ENCODE results near the gene ACSM4. TPM values are rescaled to one million over a fixed set of nuclear protein-coding genes. Genes with fewer than 3 reads are reported as not detected.

Gene ACSM4
- total and polyA plus RNA-seq, 2 donors (not counting 1 experiment from before 2014, with no cell fraction given): not detected

DNA sequence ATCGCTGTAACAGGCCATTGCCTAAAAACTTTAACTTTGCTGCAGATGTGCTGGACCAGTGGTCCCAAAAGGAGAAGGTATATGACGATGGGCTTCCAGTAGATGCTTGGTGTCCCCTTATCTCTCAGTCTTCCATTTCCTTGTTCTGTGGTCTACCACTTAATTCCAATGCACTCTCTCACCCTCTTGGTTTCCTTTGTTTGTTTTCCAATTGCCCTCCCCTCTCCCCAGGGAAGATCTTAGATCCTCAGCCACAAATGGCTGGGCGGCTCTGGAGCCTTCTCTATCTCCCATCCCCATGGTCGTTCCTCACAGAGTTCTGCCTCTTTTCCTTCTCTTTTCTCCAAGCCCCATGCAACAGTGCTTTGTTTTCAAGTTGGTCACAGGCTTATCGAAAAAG, 584 bp downstream of the ACSM4 start:
- 75% methylated on average over 2 of the region's 5 CpGs for WGBS (ENCODE audit: insufficient coverage)
- ATAC-seq (ENCODE audit: low read depth): no peak
- Histone ChIP-seq H3K4me1 (ENCODE audit: control insufficient read depth in 2 of 2, insufficient read depth in 2 of 2, low read length in 2 of 2) (no peaks in the 10 kb centered on the region), H3K79me2 (ENCODE audit: control insufficient read depth, insufficient read depth, low read length) (no peaks in the 10 kb centered on the region), H3K36me3 (replicated peaks in 1 of 2; ENCODE audit: control extremely low read depth in 1 of 2, control insufficient read depth in 1 of 2, extremely low read depth in 1 of 2, insufficient read depth in 2 of 2, low read length in 1 of 2) (no peaks in the 10 kb centered on the region), H3K27me3 (replicated peaks in 1 of 4; ENCODE audit: control extremely low read depth in 1 of 4, control insufficient read depth in 3 of 4, insufficient read depth in 4 of 4, low read length in 3 of 4) (peaks cover 0 to 3% (median 0%) of the 10 kb centered on the region in 4 experiments), H3K4me3 (ENCODE audit: control extremely low read depth in 1 of 5, extremely low read depth in 1 of 5, insufficient read depth in 1 of 5, low read depth in 2 of 5, low read length in 4 of 5) (no peak overlapping the region), H3K27ac (ENCODE audit: low read length in 2 of 2) (no peak overlapping the region), H3K4me2 (replicated peaks; ENCODE audit: low read depth, low read length, poor library complexity, severe bottlenecking) (no peak overlapping the region), H2AFZ (ENCODE audit: insufficient read depth, low read depth, low read length, poor library complexity, severe bottlenecking) (no peak overlapping the region), H3K9ac (ENCODE audit: low read length) (no peak overlapping the region), H3K9me3 (ENCODE audit: control extremely low read depth in 1 of 3, control insufficient read depth in 2 of 3, insufficient read depth in 1 of 3, low read length in 2 of 3) (no peaks in the 10 kb centered on the region), H4K20me1 (ENCODE audit: control insufficient read depth, insufficient read depth, low read length, poor library complexity, severe bottlenecking) (no peaks in the 10 kb centered on the region)
- no peak for DNase-seq
- Mint-ChIP-seq H3K9me3 (ENCODE audit: insufficient read depth) (no peaks in the 10 kb centered on the region), H3K4me1 (no peaks in the 10 kb centered on the region), H3K27me3 (peaks cover 30% of the 10 kb centered on the region), H3K27ac (no peak overlapping the region), H3K4me3 (no peak overlapping the region)
- ChIA-PET CTCF (no interaction called here), POLR2A (no interaction called here)
- intact Hi-C loops (cut with micrococcal nuclease): no loop called here
- TF ChIP-seq, protein P1, sequence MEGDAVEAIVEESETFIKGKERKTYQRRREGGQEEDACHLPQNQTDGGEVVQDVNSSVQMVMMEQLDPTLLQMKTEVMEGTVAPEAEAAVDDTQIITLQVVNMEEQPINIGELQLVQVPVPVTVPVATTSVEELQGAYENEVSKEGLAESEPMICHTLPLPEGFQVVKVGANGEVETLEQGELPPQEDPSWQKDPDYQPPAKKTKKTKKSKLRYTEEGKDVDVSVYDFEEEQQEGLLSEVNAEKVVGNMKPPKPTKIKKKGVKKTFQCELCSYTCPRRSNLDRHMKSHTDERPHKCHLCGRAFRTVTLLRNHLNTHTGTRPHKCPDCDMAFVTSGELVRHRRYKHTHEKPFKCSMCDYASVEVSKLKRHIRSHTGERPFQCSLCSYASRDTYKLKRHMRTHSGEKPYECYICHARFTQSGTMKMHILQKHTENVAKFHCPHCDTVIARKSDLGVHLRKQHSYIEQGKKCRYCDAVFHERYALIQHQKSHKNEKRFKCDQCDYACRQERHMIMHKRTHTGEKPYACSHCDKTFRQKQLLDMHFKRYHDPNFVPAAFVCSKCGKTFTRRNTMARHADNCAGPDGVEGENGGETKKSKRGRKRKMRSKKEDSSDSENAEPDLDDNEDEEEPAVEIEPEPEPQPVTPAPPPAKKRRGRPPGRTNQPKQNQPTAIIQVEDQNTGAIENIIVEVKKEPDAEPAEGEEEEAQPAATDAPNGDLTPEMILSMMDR (IDR thresholded peaks at IDR 0.05): no peak

DNA sequence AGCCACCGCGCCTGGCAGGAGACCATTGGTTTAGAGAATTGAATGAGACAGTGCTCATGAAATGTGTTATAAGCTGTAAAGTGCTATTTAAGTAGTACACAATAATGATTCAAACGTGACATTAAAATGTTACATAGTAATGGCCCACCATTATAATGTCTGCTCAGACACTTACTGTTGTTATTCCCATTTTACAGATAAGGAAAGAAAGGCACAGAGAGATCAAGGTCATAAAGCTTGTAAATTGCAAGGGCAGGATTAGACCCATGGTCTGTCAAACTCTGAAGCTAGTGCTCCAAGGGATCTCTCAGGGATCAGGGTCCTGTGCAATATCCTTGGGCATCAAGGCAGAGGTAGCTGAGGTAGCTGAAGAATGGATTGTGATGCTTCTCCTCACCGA, 6.2 kb downstream of the ACSM4 start:
- no peak for ATAC-seq (ENCODE audit: low read depth)
- Histone ChIP-seq H3K9me3 (ENCODE audit: control extremely low read depth in 1 of 3, control insufficient read depth in 2 of 3, insufficient read depth in 1 of 3, low read length in 2 of 3) (no peaks in the 10 kb centered on the region), H3K4me2 (replicated peaks; ENCODE audit: low read depth, low read length, poor library complexity, severe bottlenecking) (no peak overlapping the region), H3K4me3 (ENCODE audit: control extremely low read depth in 1 of 5, extremely low read depth in 1 of 5, insufficient read depth in 1 of 5, low read depth in 2 of 5, low read length in 4 of 5) (no peak overlapping the region), H3K79me2 (ENCODE audit: control insufficient read depth, insufficient read depth, low read length) (no peaks in the 10 kb centered on the region), H3K27ac (ENCODE audit: low read length in 2 of 2) (no peak overlapping the region), H3K9ac (ENCODE audit: low read length) (no peak overlapping the region), H4K20me1 (ENCODE audit: control insufficient read depth, insufficient read depth, low read length, poor library complexity, severe bottlenecking) (no peaks in the 10 kb centered on the region), H3K4me1 (ENCODE audit: control insufficient read depth in 2 of 2, insufficient read depth in 2 of 2, low read length in 2 of 2) (no peaks in the 10 kb centered on the region), H3K36me3 (replicated peaks in 1 of 2; ENCODE audit: control extremely low read depth in 1 of 2, control insufficient read depth in 1 of 2, extremely low read depth in 1 of 2, insufficient read depth in 2 of 2, low read length in 1 of 2) (no peaks in the 10 kb centered on the region), H3K27me3 (replicated peaks in 1 of 4; ENCODE audit: control extremely low read depth in 1 of 4, control insufficient read depth in 3 of 4, insufficient read depth in 4 of 4, low read length in 3 of 4) (peaks cover 0 to 7% (median 0%) of the 10 kb centered on the region in 4 experiments), H2AFZ (ENCODE audit: insufficient read depth, low read depth, low read length, poor library complexity, severe bottlenecking) (no peak overlapping the region)
- ChIA-PET CTCF (no interaction called here), POLR2A (no interaction called here)
- WGBS (ENCODE audit: insufficient coverage): 89% methylated on average over 3 of the region's 4 CpGs
- Mint-ChIP-seq H3K27me3 (peaks cover 12% of the 10 kb centered on the region), H3K4me1 (no peaks in the 10 kb centered on the region), H3K27ac (no peak overlapping the region), H3K4me3 (no peak overlapping the region), H3K9me3 (ENCODE audit: insufficient read depth) (no peaks in the 10 kb centered on the region)
- TF ChIP-seq, protein P1 (IDR thresholded peaks at IDR 0.05): no peak
- TF ChIP-seq EZH2 (IDR thresholded peaks at IDR 0.05; ENCODE audit: borderline replicate concordance, insufficient read depth, low read depth, low read length, poor library complexity, severe bottlenecking): no peak
- no peak for DNase-seq
- intact Hi-C loops (cut with micrococcal nuclease): no loop called here
